GM19438 (cell line): ENCODE measurements around the gene ARL6IP5.

Source experiments
- ATAC-seq: cut with Tn5 transposase; IDR thresholded peaks from one replicate; pipeline ENCODE4 v1.9.1; 2021; ENCODE audit warnings: low read depth; ENCODE audit not compliant: unreplicated experiment

Gene ARL6IP5

DNA sequence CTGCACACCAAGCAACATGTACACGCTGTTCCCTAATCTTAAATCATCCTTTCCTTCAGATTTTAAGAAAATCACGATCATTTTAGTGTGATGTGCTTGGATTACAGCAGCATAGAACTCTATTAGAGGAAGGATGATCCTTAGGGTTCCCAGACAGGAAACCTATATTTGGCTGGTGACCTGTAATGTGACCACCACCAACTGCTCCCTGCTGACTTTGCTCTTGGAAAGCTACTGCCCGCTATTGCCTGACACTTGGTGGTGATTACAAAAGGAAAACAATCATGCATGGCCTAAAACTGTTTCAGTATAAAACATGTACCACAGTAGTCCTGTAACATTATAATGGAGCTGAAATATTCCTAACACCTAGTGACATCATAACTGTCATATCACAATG is 64.8 kb downstream of the ARL6IP5 start:
- ATAC-seq: no peak
